A549 (cell line): ENCODE results near the gene HAUS3. TPM values are rescaled to one million over a fixed set of nuclear protein-coding genes. Genes with fewer than 3 reads are reported as not detected.

Experiments
- ATAC-seq, 2 experiments: fragments of 200-7000 bp in 1 of 2; fragments of >200 bp in 1 of 2; cut with Nextera tagmentation in 1 of 2; cut with Tn5 transposase in 1 of 2; 3 replicates each; pipeline versions ENCODE4 v1.8.0 to v1.9.1; 2018 to 2020; ENCODE audit warnings: mild to moderate bottlenecking in 1 of 2, moderate library complexity in 1 of 2
- CTCF ChIA-PET: fragments of 300-600 bp; sonication (Branson Sonifier 250); formaldehyde crosslinking; extraction: SDS; loops from one replicate; lab custom pipeline; 2021; ENCODE audit warnings: antibody characterized with exemption, inconsistent platforms; lab: Yijun Ruan, JAX
- POLR2A ChIA-PET: fragments of 350-600 bp; formaldehyde crosslinking; extraction: SDS; loops from one replicate; lab custom pipeline; 2021; ENCODE audit warnings: antibody characterized with exemption, inconsistent platforms; lab: Yijun Ruan, JAX
- DNase-seq, 2 experiments: peaks; one replicate each; pipeline versions ENCODE4 v3.0.0 to v3.0.0-alpha.2; 2011 to 2016; ENCODE audit warnings: low read depth in 1 of 2, low spot score in 1 of 2
- FAIRE-seq: peaks from 2 replicates; lab custom pipeline; 2011; peaks lifted over from hg19 to GRCh38; lab: Jason Lieb, UNC
- H3K27ac ChIP-seq, 2 experiments: fragments of >200 bp; sonication (Bioruptor Twin); formaldehyde crosslinking; 3 replicates each; pipeline ENCODE4 v1.5.1; 2016 to 2017
- H3K4me1 ChIP-seq: fragments of >200 bp; sonication (Bioruptor Twin); formaldehyde crosslinking; 3 replicates; pipeline ENCODE4 v1.6.1; 2016
- H3K4me2 ChIP-seq: fragments of >200 bp; sonication (Bioruptor Twin); formaldehyde crosslinking; 3 replicates; pipeline ENCODE4 v1.6.1; 2016
- H3K4me3 ChIP-seq: fragments of >200 bp; sonication (Bioruptor Twin); formaldehyde crosslinking; 3 replicates; pipeline ENCODE4 v1.5.1; 2016
- H3K9me3 ChIP-seq: fragments of >200 bp; sonication (Bioruptor Twin); formaldehyde crosslinking; 3 replicates; pipeline ENCODE4 v1.6.1; 2016
- BHLHE40 ChIP-seq: IDR thresholded peaks from 2 replicates; pipeline ENCODE4 v1.6.1; 2012; ENCODE audit warnings: low read depth, low read length, inconsistent platforms
- CEBPB ChIP-seq, 2 experiments: fragments of >200 bp in 1 of 2; sonication (Bioruptor Twin) in 1 of 2; formaldehyde crosslinking in 1 of 2; IDR thresholded peaks; 2 replicates each; pipeline ENCODE4 v1.6.1; 2012 to 2016
- CHD2 ChIP-seq: fragments of 150-350 bp; IDR thresholded peaks from 2 replicates; pipeline ENCODE4 v1.6.1; 2014; ENCODE audit warnings: low read length; ENCODE audit not compliant: partially characterized antibody
- CHD4 ChIP-seq: fragments of 200-600 bp; sonication (generic); IDR thresholded peaks from 2 replicates; pipeline ENCODE4 v1.6.1; 2016; ENCODE audit warnings: antibody characterized with exemption, mild to moderate bottlenecking, borderline replicate concordance
- EHF ChIP-seq: fragments of 250-450 bp; sonication (Bioruptor Pico); IDR thresholded peaks from 2 replicates; pipeline ENCODE4 v1.5.0; 2020; ENCODE audit warnings: mild to moderate bottlenecking
- ESRRA ChIP-seq: fragments of 150-350 bp; IDR thresholded peaks from 2 replicates; pipeline ENCODE4 v1.6.1; 2014; ENCODE audit warnings: mild to moderate bottlenecking, low read length, borderline replicate concordance
- FOXS1 ChIP-seq: fragments of 250-450 bp; sonication (Bioruptor Pico); IDR thresholded peaks from 2 replicates; pipeline ENCODE4 v1.5.0; 2020; ENCODE audit warnings: mild to moderate bottlenecking, moderate library complexity
- GATA3 ChIP-seq: IDR thresholded peaks from 2 replicates; pipeline ENCODE4 v1.6.1; 2012; ENCODE audit warnings: borderline replicate concordance
- HEYL ChIP-seq: fragments of 250-450 bp; sonication (Bioruptor Pico); IDR thresholded peaks from 2 replicates; pipeline ENCODE4 v1.8.0; 2021; ENCODE audit warnings: mild to moderate bottlenecking, moderate library complexity
- HOXB13 ChIP-seq: fragments of 250-450 bp; sonication (Bioruptor Pico); IDR thresholded peaks from 2 replicates; pipeline ENCODE4 v1.5.0; 2020; ENCODE audit warnings: low read depth, mild to moderate bottlenecking, moderate library complexity
- HOXB5 ChIP-seq: fragments of 250-450 bp; sonication (Bioruptor Pico); IDR thresholded peaks from 2 replicates; pipeline ENCODE4 v1.5.0; 2020; ENCODE audit warnings: mild to moderate bottlenecking, moderate library complexity
- KDM5A ChIP-seq: fragments of 200-600 bp; sonication (generic); IDR thresholded peaks from 2 replicates; pipeline ENCODE4 v1.6.1; 2016; ENCODE audit warnings: antibody characterized with exemption, mild to moderate bottlenecking
- MAFK ChIP-seq: fragments of 450-650 bp; IDR thresholded peaks from 2 replicates; pipeline ENCODE4 v1.6.1; 2014; ENCODE audit not compliant: partially characterized antibody
- MAX ChIP-seq: IDR thresholded peaks from 2 replicates; pipeline ENCODE4 v1.6.1; 2012
- NFE2L2 ChIP-seq: fragments of 150-350 bp; conservative IDR thresholded peaks from 2 replicates; pipeline ENCODE4 v1.6.1; 2014; ENCODE audit warnings: low read length
- NR3C1 ChIP-seq: fragments of >200 bp; sonication (Bioruptor Twin); formaldehyde crosslinking; IDR thresholded peaks from 3 replicates; pipeline ENCODE4 v1.6.1; 2017
- PBX3 ChIP-seq: IDR thresholded peaks from 2 replicates; pipeline ENCODE4 v1.6.1; 2012
- PHF8 ChIP-seq: fragments of 200-600 bp; sonication (generic); IDR thresholded peaks from 2 replicates; pipeline ENCODE4 v1.6.1; 2016; ENCODE audit warnings: low read depth, mild to moderate bottlenecking, antibody characterized with exemption, moderate library complexity, borderline replicate concordance
- POLR2AphosphoS2 ChIP-seq: conservative IDR thresholded peaks from 2 replicates; pipeline ENCODE4 v1.6.1; 2012; ENCODE audit warnings: low read length, improper control_type of control experiment, inconsistent platforms
- RAD21 ChIP-seq, 2 experiments: fragments of >200 bp in 1 of 2; sonication (Bioruptor Twin) in 1 of 2; formaldehyde crosslinking in 1 of 2; IDR thresholded peaks in 1 of 2; conservative IDR thresholded peaks in 1 of 2; 2 replicates in 1 of 2; 3 replicates in 1 of 2; pipeline ENCODE4 v1.6.1; 2012 to 2018; ENCODE audit warnings: inconsistent platforms in 1 of 2
- SMC3 ChIP-seq: fragments of >200 bp; sonication (Bioruptor Twin); formaldehyde crosslinking; IDR thresholded peaks from 3 replicates; pipeline ENCODE4 v1.6.1; 2018; ENCODE audit warnings: inconsistent platforms
- TFCP2L1 ChIP-seq: fragments of 250-450 bp; sonication (Bioruptor Pico); IDR thresholded peaks from 2 replicates; pipeline ENCODE4 v1.5.0; 2021; ENCODE audit warnings: mild to moderate bottlenecking
- ZFP36 ChIP-seq: fragments of 450-650 bp; IDR thresholded peaks from 2 replicates; pipeline ENCODE4 v1.6.1; 2014; ENCODE audit warnings: borderline replicate concordance; ENCODE audit not compliant: partially characterized antibody
- ZNF302 ChIP-seq: fragments of 250-450 bp; sonication (Bioruptor Pico); IDR thresholded peaks from 2 replicates; pipeline ENCODE4 v1.9.0; 2021; ENCODE audit warnings: inconsistent platforms, mild to moderate bottlenecking, moderate library complexity
- WGBS: methylation state at CpG from one replicate; pipeline ENCODE4 v1.1.6; 2017; ENCODE audit errors: missing lambda C conversion rate; 5-methylcytosine and 5-hydroxymethylcytosine counted together
- polyA plus RNA-seq, 4 experiments: library from polyadenylated mRNA; depleted of rRNA in 3 of 4; stranded (reverse); fragments of >200 nt; fragmentation: RNase III in 1 of 4; extraction: RNeasy Plus Mini Kit Qiagen cat#74134 plus additional on column Dnase treatment in 1 of 4; gene quantifications; 2 replicates in 3 of 4; 3 replicates in 1 of 4; pipeline ENCODE4 v1.2.3, GENCODE V29; 2011 to 2017
- TF ChIP-seq, protein P1 (sequence below): fragments of >200 bp; sonication (Bioruptor Twin); formaldehyde crosslinking; IDR thresholded peaks from 2 replicates; pipeline ENCODE4 v1.6.1; 2016

Gene HAUS3
- polyA plus RNA-seq, 2 of the 4 experiments (the other 2 are of a cell fraction): 7.7 to 10.6 TPM

DNA sequence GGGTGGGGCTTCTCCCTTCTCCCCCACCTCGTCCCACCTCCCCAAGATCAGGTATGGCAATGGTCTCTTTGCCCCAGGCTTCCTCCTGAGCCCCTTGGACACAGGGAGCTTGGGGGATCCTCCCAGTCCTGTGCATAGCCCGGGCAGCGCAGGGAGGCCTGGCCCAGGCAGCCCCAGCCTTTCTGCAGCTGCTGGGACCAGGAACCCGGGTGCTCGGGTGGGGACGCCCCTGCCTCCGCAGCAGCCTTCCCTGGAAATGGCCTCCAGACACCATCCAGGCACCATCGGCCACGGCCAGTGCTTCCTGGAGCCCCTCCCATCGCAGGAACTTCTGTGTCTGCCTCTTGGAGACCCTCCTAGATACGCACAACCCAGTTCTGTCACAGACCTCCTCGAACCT, 25.9 kb upstream of the HAUS3 start:
- Histone ChIP-seq H3K4me2 (no peak overlapping the region), H3K9me3 (no peaks in the 10 kb centered on the region), H3K4me3 (no peak overlapping the region), H3K27ac (no peak overlapping the region)
- POLR2A ChIA-PET: no interaction called here
- CTCF ChIA-PET: no interaction called here
- DNase-seq: no peak
- no peak for FAIRE-seq
- no peak for ATAC-seq
- 78% methylated on average over 6 of the region's 12 CpGs for WGBS
- no peak for TF ChIP-seq FOXS1
- TF ChIP-seq EHF (CRISPR knock-in tag): no peak
- TF ChIP-seq SMC3: no peak
- TF ChIP-seq CHD2: no peak
- TF ChIP-seq POLR2AphosphoS2: no peak
- no peak for TF ChIP-seq HOXB13 (CRISPR knock-in tag)
- no peak for TF ChIP-seq NFE2L2
- no peak for TF ChIP-seq GATA3
- TF ChIP-seq ESRRA: no peak
- TF ChIP-seq, all 56 proteins: peak for 0
- H3K4me1 ChIP-seq: no peaks in the 10 kb centered on the region

GRCh38 chr4:2267320-2267811, 25.4 kb upstream of the HAUS3 start:
- DNase-seq (no peak), ATAC-seq (no peak), FAIRE-seq (no peak)
- H3K9me3 ChIP-seq: no peaks in the 10 kb centered on the region
- WGBS: 0% methylated on average over 1 of the region's 18 CpGs
- CTCF ChIA-PET: no interaction called here
- no peaks in the 10 kb centered on the region for H3K4me1 ChIP-seq
- no peak overlapping the region for H3K27ac ChIP-seq
- no peak overlapping the region for H3K4me2 ChIP-seq
- TF ChIP-seq HOXB13 (CRISPR knock-in tag) (no peak), MAFK (no peak), CHD4 (no peak), HOXB5 (CRISPR knock-in tag) (no peak), PHF8 (no peak), CEBPB (IDR thresholded peaks at IDR 0.05) (no peak), KDM5A (no peak), MAX (no peak), BHLHE40 (no peak), RAD21 (conservative IDR thresholded peaks at IDR 0.05 in 1 of 2, IDR thresholded peaks at IDR 0.05 in 1 of 2) (no peak), EHF (CRISPR knock-in tag) (no peak), ZNF302 (CRISPR knock-in tag) (no peak), NR3C1 (no peak)
- TF ChIP-seq, protein P1, sequence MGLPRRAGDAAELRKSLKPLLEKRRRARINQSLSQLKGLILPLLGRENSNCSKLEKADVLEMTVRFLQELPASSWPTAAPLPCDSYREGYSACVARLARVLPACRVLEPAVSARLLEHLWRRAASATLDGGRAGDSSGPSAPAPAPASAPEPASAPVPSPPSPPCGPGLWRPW: no peak
- no peak overlapping the region for H3K4me3 ChIP-seq
- POLR2A ChIA-PET: no interaction called here

GRCh38 chr4:2266821-2267220, 24.9 kb upstream of the HAUS3 start:
- no peak for DNase-seq
- H3K4me3 ChIP-seq: no peak overlapping the region
- no peaks in the 10 kb centered on the region for H3K9me3 ChIP-seq
- 70% methylated on average over 3 of the region's 5 CpGs for WGBS
- CTCF ChIA-PET: no interaction called here
- ATAC-seq: no peak
- H3K4me2 ChIP-seq: no peak overlapping the region
- no peak for TF ChIP-seq TFCP2L1 (CRISPR knock-in tag)
- no peak for TF ChIP-seq PBX3
- TF ChIP-seq ZFP36: peak; percentile 82
- no peak for TF ChIP-seq HEYL
- POLR2A ChIA-PET: no interaction called here
- no peak overlapping the region for H3K27ac ChIP-seq
- no peaks in the 10 kb centered on the region for H3K4me1 ChIP-seq
- no peak for FAIRE-seq
